Measurements from ENCODE around the gene CFAP100. TPM values are rescaled to one million over a fixed set of nuclear protein-coding genes. Genes with fewer than 3 reads are reported as not detected.

CFAP100 gene
- total and polyA plus RNA-seq, 9 of the 15 experiments (the other 6 are each of a cell fraction or from before 2014, with no cell fraction given), result not detected

DNA sequence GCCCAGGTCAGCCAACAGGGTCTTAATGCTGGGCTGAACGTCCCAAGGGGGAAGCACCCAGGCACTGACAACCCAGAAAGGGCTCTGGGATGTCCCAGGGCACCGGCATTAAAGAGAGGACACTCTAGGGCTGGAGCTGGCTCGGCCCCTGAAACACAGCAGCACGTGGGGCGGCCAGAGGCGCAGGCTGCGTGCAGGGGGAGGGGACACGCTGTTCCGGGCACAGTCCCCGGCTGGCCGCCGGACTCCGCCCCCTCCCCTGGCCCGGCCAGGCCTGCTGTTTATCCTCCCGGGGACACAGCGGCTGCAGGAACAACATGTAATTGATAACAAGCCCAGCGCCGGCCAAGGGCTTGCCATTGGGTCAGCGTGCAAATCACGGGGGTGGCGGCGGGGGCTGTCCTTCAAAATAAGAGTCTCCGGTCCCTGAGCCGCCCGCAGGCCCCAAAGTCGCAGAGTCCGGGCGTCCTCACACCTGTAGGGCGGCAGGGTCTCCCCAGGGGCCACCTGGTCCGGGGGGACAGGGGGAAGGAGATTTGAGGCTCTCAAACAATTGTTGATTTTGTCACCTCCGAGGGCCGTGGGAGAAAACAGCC is 38.8 kb upstream of the CFAP100 start (continued):
- TF ChIP-seq, protein P1, sequence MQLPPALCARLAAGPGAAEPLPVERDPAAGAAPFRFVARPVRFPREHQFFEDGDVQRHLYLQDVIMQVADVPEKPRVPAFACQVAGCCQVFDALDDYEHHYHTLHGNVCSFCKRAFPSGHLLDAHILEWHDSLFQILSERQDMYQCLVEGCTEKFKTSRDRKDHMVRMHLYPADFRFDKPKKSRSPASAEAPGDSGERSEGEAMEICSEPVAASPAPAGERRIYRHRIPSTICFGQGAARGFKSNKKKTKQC (CRISPR knock-in tag; IDR thresholded peaks at IDR 0.05), result no peak
- peak; percentile 70 for TF ChIP-seq CBFA2T3 (IDR thresholded peaks at IDR 0.05)
- no peak for TF ChIP-seq ZSCAN32 (CRISPR knock-in tag; IDR thresholded peaks at IDR 0.05)
- TF ChIP-seq HMG20B (CRISPR knock-in tag; IDR thresholded peaks at IDR 0.05), result no peak
- TF ChIP-seq HDAC6 (IDR thresholded peaks at IDR 0.05; ENCODE audit: low read depth, low read length), result no peak
- TF ChIP-seq, protein P2, sequence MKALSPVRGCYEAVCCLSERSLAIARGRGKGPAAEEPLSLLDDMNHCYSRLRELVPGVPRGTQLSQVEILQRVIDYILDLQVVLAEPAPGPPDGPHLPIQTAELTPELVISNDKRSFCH (CRISPR knock-in tag; IDR thresholded peaks at IDR 0.05), result no peak
- TF ChIP-seq, protein P2 (tag; IDR thresholded peaks at IDR 0.05), result 0 out of 2 replicates have a peak, but pooled peaks have one; percentile 25
- TF ChIP-seq CCNT2 (IDR thresholded peaks at IDR 0.05; ENCODE audit: borderline replicate concordance, extremely low read depth, insufficient read length, low read depth, low read length), result peak; percentile 84
- TF ChIP-seq HDGF (IDR thresholded peaks at IDR 0.05), result no peak
- TF ChIP-seq SIX5 (IDR thresholded peaks at IDR 0.05; ENCODE audit: borderline replicate concordance in 1 of 2, insufficient read depth in 1 of 2, low read depth in 1 of 2, low read length in 2 of 2), result no peak
- TF ChIP-seq MAFG (tag; conservative IDR thresholded peaks at IDR 0.05), result no peak
- TF ChIP-seq EGR1 (conservative IDR thresholded peaks at IDR 0.05), result peak; percentile 84
- no peak for TF ChIP-seq ZNF583 (CRISPR knock-in tag; IDR thresholded peaks at IDR 0.05)
- TF ChIP-seq, protein P3, sequence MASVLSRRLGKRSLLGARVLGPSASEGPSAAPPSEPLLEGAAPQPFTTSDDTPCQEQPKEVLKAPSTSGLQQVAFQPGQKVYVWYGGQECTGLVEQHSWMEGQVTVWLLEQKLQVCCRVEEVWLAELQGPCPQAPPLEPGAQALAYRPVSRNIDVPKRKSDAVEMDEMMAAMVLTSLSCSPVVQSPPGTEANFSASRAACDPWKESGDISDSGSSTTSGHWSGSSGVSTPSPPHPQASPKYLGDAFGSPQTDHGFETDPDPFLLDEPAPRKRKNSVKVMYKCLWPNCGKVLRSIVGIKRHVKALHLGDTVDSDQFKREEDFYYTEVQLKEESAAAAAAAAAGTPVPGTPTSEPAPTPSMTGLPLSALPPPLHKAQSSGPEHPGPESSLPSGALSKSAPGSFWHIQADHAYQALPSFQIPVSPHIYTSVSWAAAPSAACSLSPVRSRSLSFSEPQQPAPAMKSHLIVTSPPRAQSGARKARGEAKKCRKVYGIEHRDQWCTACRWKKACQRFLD (CRISPR knock-in tag; IDR thresholded peaks at IDR 0.05), result 0 out of 2 replicates have a peak, but pooled peaks have one; percentile 27
- no peak for TF ChIP-seq ZNF778 (CRISPR knock-in tag; IDR thresholded peaks at IDR 0.05)
- TF ChIP-seq HDAC1 (IDR thresholded peaks at IDR 0.05), result peak in 1 of 2 experiments; percentile 60; a peak in 1 of 4 replicates
- TF ChIP-seq NCOR1 (IDR thresholded peaks at IDR 0.05), result peak; percentile 36; the same call in 1 of the 2 replicates
- TF ChIP-seq, protein P4, sequence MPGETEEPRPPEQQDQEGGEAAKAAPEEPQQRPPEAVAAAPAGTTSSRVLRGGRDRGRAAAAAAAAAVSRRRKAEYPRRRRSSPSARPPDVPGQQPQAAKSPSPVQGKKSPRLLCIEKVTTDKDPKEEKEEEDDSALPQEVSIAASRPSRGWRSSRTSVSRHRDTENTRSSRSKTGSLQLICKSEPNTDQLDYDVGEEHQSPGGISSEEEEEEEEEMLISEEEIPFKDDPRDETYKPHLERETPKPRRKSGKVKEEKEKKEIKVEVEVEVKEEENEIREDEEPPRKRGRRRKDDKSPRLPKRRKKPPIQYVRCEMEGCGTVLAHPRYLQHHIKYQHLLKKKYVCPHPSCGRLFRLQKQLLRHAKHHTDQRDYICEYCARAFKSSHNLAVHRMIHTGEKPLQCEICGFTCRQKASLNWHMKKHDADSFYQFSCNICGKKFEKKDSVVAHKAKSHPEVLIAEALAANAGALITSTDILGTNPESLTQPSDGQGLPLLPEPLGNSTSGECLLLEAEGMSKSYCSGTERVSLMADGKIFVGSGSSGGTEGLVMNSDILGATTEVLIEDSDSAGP (CRISPR knock-in tag; IDR thresholded peaks at IDR 0.05), result no peak
- no peak for TF ChIP-seq ZNF146 (CRISPR knock-in tag; IDR thresholded peaks at IDR 0.05; ENCODE audit: unreplicated experiment)
- TF ChIP-seq, protein P5, sequence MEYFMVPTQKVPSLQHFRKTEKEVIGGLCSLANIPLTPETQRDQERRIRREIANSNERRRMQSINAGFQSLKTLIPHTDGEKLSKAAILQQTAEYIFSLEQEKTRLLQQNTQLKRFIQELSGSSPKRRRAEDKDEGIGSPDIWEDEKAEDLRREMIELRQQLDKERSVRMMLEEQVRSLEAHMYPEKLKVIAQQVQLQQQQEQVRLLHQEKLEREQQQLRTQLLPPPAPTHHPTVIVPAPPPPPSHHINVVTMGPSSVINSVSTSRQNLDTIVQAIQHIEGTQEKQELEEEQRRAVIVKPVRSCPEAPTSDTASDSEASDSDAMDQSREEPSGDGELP (CRISPR knock-in tag; IDR thresholded peaks at IDR 0.05; ENCODE audit: borderline replicate concordance), result peak; percentile 86
- TF ChIP-seq NFYB (IDR thresholded peaks at IDR 0.05; ENCODE audit: extremely low read depth, insufficient read length), result peak; percentile 37
- no peak for TF ChIP-seq ZNF551 (CRISPR knock-in tag; IDR thresholded peaks at IDR 0.05)
- peak; percentile 81; the same call in 1 of the 2 replicates for TF ChIP-seq TOE1 (IDR thresholded peaks at IDR 0.05; ENCODE audit: borderline replicate concordance)
- no peak for TF ChIP-seq TOE1 (CRISPR knock-in tag; IDR thresholded peaks at IDR 0.05; ENCODE audit: borderline replicate concordance, low read depth)
- TF ChIP-seq PHF21A (IDR thresholded peaks at IDR 0.05; ENCODE audit: borderline replicate concordance, low read depth), result peak; percentile 99

Measured in K562 (cell line).